Embryonic facial prominence (tissue), 1 donor: ENCODE results near the gene SH2D1B.
A peak's percentile ranks its signal among the peaks of the same experiment; 100 is the strongest.

Source experiments
- DNase-seq: peaks from one replicate; pipeline ENCODE4 v3.0.0-alpha.2; 2016; ENCODE audit errors: extremely low spot score

The SH2D1B gene

DNA sequence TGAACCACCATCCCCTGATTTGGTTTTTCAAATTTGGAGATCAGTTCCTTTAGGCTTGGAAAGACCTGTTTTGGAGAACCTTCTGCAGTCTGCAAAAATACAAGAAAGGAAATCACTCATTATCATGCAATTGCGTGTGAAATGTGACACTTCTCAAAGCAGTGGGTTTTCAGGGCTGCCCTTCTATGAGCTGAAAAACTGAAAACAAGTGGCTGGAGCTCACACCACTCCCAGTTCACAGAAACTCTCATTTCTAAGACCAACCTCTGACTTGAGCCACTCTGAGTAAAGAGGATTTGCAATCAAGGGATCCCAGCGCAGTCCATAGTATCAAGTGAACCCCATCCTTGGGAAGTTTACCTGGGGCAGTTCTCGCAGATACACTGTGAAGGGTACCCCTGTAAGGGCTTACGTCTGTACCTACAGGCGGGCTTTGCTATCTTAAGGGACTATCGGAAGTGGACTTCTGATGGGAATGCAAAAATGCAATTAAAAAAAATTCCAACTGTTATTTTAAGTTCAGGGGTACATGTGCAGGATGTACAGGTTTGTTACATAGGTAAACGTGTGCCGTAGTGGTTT is 12.8 kb downstream of the SH2D1B start:
- no peak for DNase-seq

GRCh38 chr1:162397943-162398560 is 13.9 kb downstream of the SH2D1B start:
- no peak for DNase-seq

- no peak for DNase-seq
These were observed 14.9 kb downstream of the SH2D1B start for GRCh38 chr1:162397039-162397448.

GRCh38 chr1:162396201-162396906 is 15.6 kb downstream of the SH2D1B start:
- no peak for DNase-seq

- peak; percentile 46 for DNase-seq
These were observed 20.0 kb downstream of the SH2D1B start for GRCh38 chr1:162391790-162392563.

GRCh38 chr1:162390396-162391185 is 21.3 kb downstream of the SH2D1B start:
- DNase-seq, result no peak

- no peak for DNase-seq
These were observed 22.0 kb downstream of the SH2D1B start for GRCh38 chr1:162389971-162390370.

DNA sequence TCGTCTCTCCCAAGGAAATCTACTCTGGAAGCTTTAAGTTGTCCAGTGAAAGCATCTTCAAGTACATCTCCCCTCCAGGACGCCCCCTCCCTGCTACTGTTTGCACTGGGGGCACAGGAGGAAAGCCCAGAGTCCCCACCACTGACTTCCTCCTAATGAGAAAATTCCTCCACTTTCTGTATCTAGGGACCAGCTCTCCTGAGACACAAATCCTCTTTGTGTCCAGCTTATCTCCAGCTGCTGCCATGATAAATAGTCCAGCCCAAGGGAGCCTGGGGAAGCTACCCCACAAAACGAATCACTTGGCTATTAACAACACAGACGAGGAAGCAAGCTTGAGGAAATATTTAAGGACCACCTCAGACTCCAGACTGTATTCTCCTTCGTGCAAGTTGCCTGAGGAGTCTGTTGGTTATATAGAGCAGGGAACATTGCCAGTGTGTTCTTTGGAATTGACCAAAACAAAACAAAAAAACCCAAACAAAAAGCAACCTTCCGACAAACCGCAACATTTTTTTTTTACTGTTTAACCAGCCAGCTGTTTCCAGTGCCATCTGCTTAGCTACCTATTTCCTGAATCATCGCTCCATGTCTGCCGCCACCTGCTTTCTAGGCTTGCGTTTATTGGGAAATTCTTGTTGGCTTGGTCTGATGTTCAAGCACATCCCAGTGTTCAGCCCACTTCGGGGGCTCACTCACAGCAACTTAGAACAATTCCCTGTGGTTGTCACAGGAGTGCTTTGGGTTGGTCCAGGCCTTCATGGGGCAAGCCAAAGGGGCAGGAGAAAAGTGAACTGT is 22.7 kb downstream of the SH2D1B start:
- no peak for DNase-seq

DNA sequence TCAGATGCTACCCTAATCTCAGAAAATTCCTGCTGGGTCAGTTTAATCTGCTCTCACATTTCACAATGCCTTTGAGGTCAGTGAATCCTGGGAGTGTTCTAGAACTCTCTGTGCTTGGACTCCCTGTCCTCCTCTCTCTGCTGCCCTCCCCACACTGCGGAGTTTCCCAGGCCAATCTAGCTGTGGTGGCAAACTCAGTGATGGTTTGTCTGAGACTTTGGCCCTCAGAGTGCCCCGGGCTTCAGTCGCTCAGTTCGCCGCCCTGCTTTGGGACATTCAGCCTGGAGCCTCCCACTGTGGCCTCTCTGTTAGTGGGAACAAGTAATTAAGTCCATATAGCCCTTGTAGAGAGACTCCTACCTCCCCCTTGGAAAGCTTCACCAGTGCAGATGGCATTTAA is 23.3 kb downstream of the SH2D1B start:
- no peak for DNase-seq

DNA sequence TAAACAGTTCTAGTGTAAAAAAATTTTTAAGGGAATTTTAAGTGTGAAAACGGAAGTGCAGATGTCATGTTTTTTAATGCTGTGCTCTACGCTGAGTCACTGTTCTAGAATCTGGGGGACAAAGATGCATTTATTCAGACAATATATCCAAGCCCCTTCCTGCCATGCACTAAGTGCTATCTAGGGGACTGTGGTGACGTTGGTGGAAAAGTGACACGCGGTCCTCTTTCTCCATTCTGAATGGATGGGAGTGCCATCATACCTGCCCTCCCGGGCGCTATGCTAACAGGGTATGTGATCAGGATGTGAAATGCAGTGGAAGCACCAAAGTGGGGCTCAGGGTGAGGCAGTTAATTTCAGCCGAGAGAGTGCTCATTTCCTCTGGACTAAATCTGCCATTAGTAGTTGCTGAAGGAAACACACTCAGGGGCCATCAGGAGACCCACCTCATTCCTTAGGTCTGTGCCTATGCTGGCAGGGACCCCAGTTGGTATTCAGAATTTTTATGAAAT is 23.8 kb downstream of the SH2D1B start:
- no peak for DNase-seq

GRCh38 chr1:162387226-162388082 is 24.5 kb downstream of the SH2D1B start:
- no peak for DNase-seq

GRCh38 chr1:162386292-162387225 is 25.4 kb downstream of the SH2D1B start:
- no peak for DNase-seq

DNA sequence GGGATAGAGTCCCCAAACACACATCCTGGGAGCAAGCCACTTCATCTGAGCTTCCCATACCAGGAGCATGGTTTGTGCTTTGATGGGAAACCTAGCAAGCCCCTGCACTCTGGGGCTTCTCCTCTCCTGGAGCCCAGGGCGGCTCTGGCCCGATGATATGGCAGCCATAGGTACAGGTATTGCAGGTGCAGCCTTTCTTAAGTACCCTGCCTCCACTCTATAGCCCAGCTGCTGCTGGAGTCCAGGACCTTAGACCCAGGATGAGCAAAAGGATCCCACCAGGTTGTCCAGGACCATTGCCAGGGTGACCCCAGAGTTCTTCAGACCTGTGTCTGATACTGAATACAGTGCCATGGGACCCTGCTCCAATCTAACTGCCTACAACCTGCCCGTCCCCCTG is 26.2 kb downstream of the SH2D1B start:
- DNase-seq, result no peak

GRCh38 chr1:162385280-162385623 is 26.7 kb downstream of the SH2D1B start:
- no peak for DNase-seq

GRCh38 chr1:162384601-162385279 is 27.2 kb downstream of the SH2D1B start:
- no peak for DNase-seq

GRCh38 chr1:162384116-162384515 is 27.8 kb downstream of the SH2D1B start:
- DNase-seq, result no peak

- no peak for DNase-seq
These were observed 28.4 kb downstream of the SH2D1B start for GRCh38 chr1:162383516-162383915.

- DNase-seq, result no peak
These were observed 28.8 kb downstream of the SH2D1B start for GRCh38 chr1:162383091-162383490.
